Tibial nerve (tissue), 3 donors: ENCODE measurements around the gene FAM43A.

Experiments used
- CTCF ChIP-seq, 5 experiments: fragments of 200-600 bp in 3 of 5; fragments of 450-650 bp in 2 of 5; sonication (generic) in 3 of 5; IDR thresholded peaks; one replicate each; pipeline ENCODE4 v1.5.1; 2016 to 2019; ENCODE audit warnings: antibody characterized with exemption in 5 of 5, mild to moderate bottlenecking in 3 of 5, moderate library complexity in 2 of 5
- POLR2A ChIP-seq, 2 donors: fragments of 450-650 bp; IDR thresholded peaks; one replicate each; pipeline ENCODE4 v1.6.1; 2017; ENCODE audit warnings: antibody characterized with exemption in 2 of 2, mild to moderate bottlenecking in 2 of 2, moderate library complexity in 2 of 2

- TF ChIP-seq CTCF (IDR thresholded peaks at IDR 0.05) (peak in 3 of 5 experiments; percentile 24 to 59 (median 30)), POLR2A (IDR thresholded peaks at IDR 0.05) (no peak)
Observed at GRCh38 chr3:194671511-194671899, 14.2 kb upstream of the FAM43A start.
